Smooth muscle cell (in vitro differentiated cells): ENCODE measurements around the gene MT1G. TPM values are rescaled to one million over a fixed set of nuclear protein-coding genes. Genes with fewer than 3 reads are reported as not detected.
A peak's percentile ranks its signal among the peaks of the same experiment; 100 is the strongest.
"Not testable (repeated sequence)": the region's sequence is repeated elsewhere in the genome, so short reads cannot be mapped to it uniquely, and the experiment has no call there.

ENCODE experiments used
- DNase-seq: peaks from one replicate; lab custom pipeline; 2025; ENCODE audit not compliant: unreplicated experiment; lab: John Stamatoyannopoulos, UW
- H2AFZ ChIP-seq: fragments of 200-600 bp; sonication (generic); 2 replicates; pipeline ENCODE4 v1.6.0; 2016; ENCODE audit warnings: antibody characterized with exemption, low read depth, mild to moderate bottlenecking
- H3F3A ChIP-seq: fragments of 200-600 bp; sonication (generic); 2 replicates; pipeline ENCODE4 v1.6.0; 2017; ENCODE audit warnings: antibody characterized with exemption, low read depth
- H3K27ac ChIP-seq: fragments of 200-600 bp; sonication (generic); 2 replicates; pipeline ENCODE4 v1.5.1; 2016; ENCODE audit warnings: low read depth, mild to moderate bottlenecking
- H3K27me3 ChIP-seq: fragments of 200-600 bp; sonication (generic); 2 replicates; pipeline ENCODE4 v1.6.1; 2016; ENCODE audit warnings: low read depth, mild to moderate bottlenecking
- H3K36me3 ChIP-seq: fragments of 200-600 bp; sonication (generic); 2 replicates; pipeline ENCODE4 v1.5.1; 2016; ENCODE audit warnings: low read depth
- H3K4me1 ChIP-seq: fragments of 200-600 bp; sonication (generic); 2 replicates; pipeline ENCODE4 v1.5.1; 2016; ENCODE audit warnings: low read depth
- H3K4me2 ChIP-seq: fragments of 200-600 bp; sonication (generic); 2 replicates; pipeline ENCODE4 v1.6.0; 2016; ENCODE audit warnings: mild to moderate bottlenecking
- H3K4me3 ChIP-seq: fragments of 200-600 bp; sonication (generic); 2 replicates; pipeline ENCODE4 v1.5.1; 2016; ENCODE audit warnings: mild to moderate bottlenecking
- H3K79me2 ChIP-seq: fragments of 200-600 bp; sonication (generic); 2 replicates; pipeline ENCODE4 v1.6.0; 2016; ENCODE audit warnings: low read depth, mild to moderate bottlenecking
- H3K9ac ChIP-seq: fragments of 200-600 bp; sonication (generic); 2 replicates; pipeline ENCODE4 v1.6.0; 2016; ENCODE audit warnings: low read depth
- H3K9me3 ChIP-seq: fragments of 200-600 bp; sonication (generic); replicated peaks from 2 replicates; pipeline ENCODE4 v1.5.1; 2016; ENCODE audit warnings: low read depth
- H4K20me1 ChIP-seq: fragments of 200-600 bp; sonication (generic); 2 replicates; pipeline ENCODE4 v1.6.0; 2016; ENCODE audit warnings: low read depth
- CTCF ChIP-seq: fragments of 200-600 bp; sonication (generic); IDR thresholded peaks from 2 replicates; pipeline ENCODE4 v1.5.1; 2017; ENCODE audit warnings: borderline replicate concordance, mild to moderate bottlenecking, antibody characterized with exemption; ENCODE audit not compliant: insufficient read depth, poor library complexity, severe bottlenecking
- WGBS: methylation state at CpG from one replicate; pipeline ENCODE4 v1.1.7; 2016; ENCODE audit warnings: low lambda C conversion rate; 5-methylcytosine and 5-hydroxymethylcytosine counted together
- polyA plus RNA-seq: library from polyadenylated mRNA; unstranded; fragments of >200 nt; fragmentation: Nextera tagmentation; extraction: Ambion mirVana; gene quantifications from 2 replicates; pipeline ENCODE4 v1.2.1, GENCODE V29; 2016
- total RNA-seq: library from RNA; depleted of rRNA; stranded (reverse); fragments of >200 nt; gene quantifications from 2 replicates; pipeline ENCODE4 v1.2.3, GENCODE V29; 2014

MT1G gene
- total and polyA plus RNA-seq, 2 experiments from 2014 or later: not detected

- Histone ChIP-seq H3K9ac (no peak overlapping the region), H3K4me1 (no peaks in the 10 kb centered on the region), H3K9me3 (no peaks in the 10 kb centered on the region), H3K27ac (no peak overlapping the region), H4K20me1 (no peaks in the 10 kb centered on the region), H3F3A (no peaks in the 10 kb centered on the region), H3K4me3 (no peak overlapping the region), H3K4me2 (no peak overlapping the region), H3K27me3 (peaks cover 93% of the 10 kb centered on the region), H2AFZ (no peak overlapping the region), H3K36me3 (no peaks in the 10 kb centered on the region), H3K79me2 (no peaks in the 10 kb centered on the region)
- WGBS: 34% methylated on average over 12 of the region's 12 CpGs
- peak; percentile 40 for TF ChIP-seq CTCF
- DNase-seq: no peak
Observed at GRCh38 chr16:56673921-56674320, 6.1 kb upstream of the MT1G start.

GRCh38 chr16:56672761-56673536 is 5.1 kb upstream of the MT1G start:
- Histone ChIP-seq H3F3A (no peaks in the 10 kb centered on the region), H2AFZ (no peak overlapping the region), H3K4me1 (no peaks in the 10 kb centered on the region), H3K36me3 (no peaks in the 10 kb centered on the region), H3K4me3 (no peak overlapping the region), H3K4me2 (no peak overlapping the region), H3K27ac (no peak overlapping the region), H3K9me3 (no peaks in the 10 kb centered on the region), H3K9ac (no peak overlapping the region), H4K20me1 (no peaks in the 10 kb centered on the region), H3K79me2 (no peaks in the 10 kb centered on the region), H3K27me3 (peaks cover 100% of the 10 kb centered on the region)
- DNase-seq: no peak
- TF ChIP-seq CTCF: no peak
- 74% methylated on average over 11 of the region's 11 CpGs for WGBS

GRCh38 chr16:56672171-56672570 is 4.3 kb upstream of the MT1G start:
- WGBS: 81% methylated on average over 3 of the region's 3 CpGs
- not testable (repeated sequence) for H3K9ac ChIP-seq, H3K9me3 ChIP-seq, DNase-seq, H3K27ac ChIP-seq, H3K4me2 ChIP-seq, H3F3A ChIP-seq, H3K36me3 ChIP-seq, H4K20me1 ChIP-seq, H3K79me2 ChIP-seq, H2AFZ ChIP-seq, H3K4me3 ChIP-seq, H3K4me1 ChIP-seq
- peaks cover 100% of the 10 kb centered on the region for H3K27me3 ChIP-seq

- not testable (repeated sequence) for H3K9me3 ChIP-seq, H3F3A ChIP-seq, H3K4me2 ChIP-seq, H4K20me1 ChIP-seq, H2AFZ ChIP-seq, H3K79me2 ChIP-seq, H3K27ac ChIP-seq, H3K9ac ChIP-seq, H3K4me3 ChIP-seq, H3K36me3 ChIP-seq, H3K4me1 ChIP-seq, DNase-seq
- 79% methylated on average over 2 of the region's 2 CpGs for WGBS
- peaks cover 100% of the 10 kb centered on the region for H3K27me3 ChIP-seq
Observed at GRCh38 chr16:56671691-56672090, 3.8 kb upstream of the MT1G start.

GRCh38 chr16:56670620-56670934 is 2.7 kb upstream of the MT1G start:
- Histone ChIP-seq H3K4me2 (no peak overlapping the region), H3K36me3 (no peaks in the 10 kb centered on the region), H3K9me3 (no peaks in the 10 kb centered on the region), H3K27ac (no peak overlapping the region), H3K4me1 (no peaks in the 10 kb centered on the region), H4K20me1 (no peaks in the 10 kb centered on the region), H2AFZ (no peak overlapping the region), H3K4me3 (no peak overlapping the region), H3K9ac (no peak overlapping the region), H3K27me3 (peaks cover 100% of the 10 kb centered on the region), H3K79me2 (no peaks in the 10 kb centered on the region), H3F3A (no peaks in the 10 kb centered on the region)
- 54% methylated on average over 2 of the region's 2 CpGs for WGBS
- no peak for DNase-seq
- TF ChIP-seq CTCF: no peak
